H9 (cell line): ENCODE results near the gene NALCN. TPM values are rescaled to one million over a fixed set of nuclear protein-coding genes. Genes with fewer than 3 reads are reported as not detected.

Experiments used
- DNase-seq: peaks from one replicate; pipeline ENCODE4 v3.0.0-alpha.2; 2017
- H2AFZ ChIP-seq: one replicate; pipeline ENCODE4 v1.6.1; 2013; ENCODE audit warnings: mild to moderate bottlenecking, low read length, control low read depth, moderate library complexity
- H2AK5ac ChIP-seq: 2 replicates; pipeline ENCODE4 v1.6.1; 2013; ENCODE audit warnings: low read length, control low read depth, mixed read lengths; ENCODE audit not compliant: insufficient read length
- H2BK120ac ChIP-seq: one replicate; pipeline ENCODE4 v1.6.1; 2013; ENCODE audit warnings: low read depth, mild to moderate bottlenecking, low read length, control low read depth, inconsistent platforms; ENCODE audit not compliant: poor library complexity, severe bottlenecking
- H2BK12ac ChIP-seq: 2 replicates; pipeline ENCODE4 v1.6.1; 2013; ENCODE audit warnings: low read length, control low read depth, mixed read lengths, low read depth; ENCODE audit not compliant: insufficient read length
- H2BK15ac ChIP-seq: 2 replicates; pipeline ENCODE4 v1.6.1; 2013; ENCODE audit warnings: low read depth, low read length, control low read depth
- H2BK20ac ChIP-seq: one replicate; pipeline ENCODE4 v1.6.1; 2013; ENCODE audit warnings: low read depth, mild to moderate bottlenecking, low read length, control low read depth, inconsistent platforms; ENCODE audit not compliant: poor library complexity, severe bottlenecking
- H2BK5ac ChIP-seq: 2 replicates; pipeline ENCODE4 v1.6.1; 2013; ENCODE audit warnings: low read length, control low read depth, mixed read lengths; ENCODE audit not compliant: insufficient read length
- H3K14ac ChIP-seq: 2 replicates; pipeline ENCODE4 v1.6.1; 2013; ENCODE audit warnings: low read length, control low read depth; ENCODE audit not compliant: insufficient read depth
- H3K18ac ChIP-seq: 2 replicates; pipeline ENCODE4 v1.6.1; 2013; ENCODE audit warnings: low read depth, mild to moderate bottlenecking, mixed read lengths, low read length, control low read depth; ENCODE audit not compliant: insufficient read length
- H3K23ac ChIP-seq: 2 replicates; pipeline ENCODE4 v1.6.1; 2013; ENCODE audit warnings: low read length, control low read depth, mixed read lengths, low read depth; ENCODE audit not compliant: insufficient read length
- H3K23me2 ChIP-seq: 2 replicates; pipeline ENCODE4 v1.6.1; 2013; ENCODE audit warnings: low read depth, mild to moderate bottlenecking, mixed read lengths, low read length, control low read depth; ENCODE audit not compliant: insufficient read length, poor library complexity, severe bottlenecking
- H3K27ac ChIP-seq: 2 replicates; pipeline ENCODE4 v1.5.1; 2013; ENCODE audit warnings: low read length, control low read depth, mixed read lengths, low read depth; ENCODE audit not compliant: insufficient read length
- H3K27me3 ChIP-seq: 2 replicates; pipeline ENCODE4 v1.6.1; 2013; ENCODE audit warnings: low read length, control low read depth, inconsistent platforms; ENCODE audit not compliant: insufficient read depth
- H3K4ac ChIP-seq: 2 replicates; pipeline ENCODE4 v1.6.1; 2013; ENCODE audit warnings: low read depth, mild to moderate bottlenecking, control low read depth, inconsistent platforms, low read length, moderate library complexity
- H3K4me1 ChIP-seq: 2 replicates; pipeline ENCODE4 v1.6.1; 2013; ENCODE audit warnings: low read length, control low read depth, inconsistent platforms; ENCODE audit not compliant: insufficient read depth
- H3K4me2 ChIP-seq: 2 replicates; pipeline ENCODE4 v1.6.1; 2013; ENCODE audit warnings: low read length, control low read depth, mixed read lengths; ENCODE audit not compliant: insufficient read length, insufficient read depth
- H3K56ac ChIP-seq: 2 replicates; pipeline ENCODE4 v1.6.1; 2013; ENCODE audit warnings: low read depth, mild to moderate bottlenecking, mixed read lengths, low read length, control low read depth; ENCODE audit not compliant: insufficient read length
- H3K79me1 ChIP-seq: 2 replicates; pipeline ENCODE4 v1.6.1; 2013; ENCODE audit warnings: low read depth, mild to moderate bottlenecking, moderate library complexity, low read length, control low read depth, inconsistent platforms; ENCODE audit not compliant: insufficient read depth, poor library complexity, severe bottlenecking
- H3K79me2 ChIP-seq: 2 replicates; pipeline ENCODE4 v1.6.1; 2013; ENCODE audit warnings: low read length, control low read depth, inconsistent platforms; ENCODE audit not compliant: insufficient read depth
- H3K9ac ChIP-seq: 2 replicates; pipeline ENCODE4 v1.6.1; 2013; ENCODE audit warnings: low read length, control low read depth, mixed read lengths; ENCODE audit not compliant: insufficient read length; ENCODE audit errors: extremely low read depth
- H3K9me3 ChIP-seq: one replicate; pipeline ENCODE4 v1.6.1; 2013; ENCODE audit warnings: low read depth, low read length, inconsistent platforms; ENCODE audit not compliant: control insufficient read depth
- H3T11ph ChIP-seq: one replicate; pipeline ENCODE4 v1.6.1; 2013; ENCODE audit warnings: mild to moderate bottlenecking, low read length, control low read depth, inconsistent platforms
- H4K20me1 ChIP-seq: one replicate; pipeline ENCODE4 v1.6.1; 2013; ENCODE audit not compliant: control insufficient read depth, insufficient read length, insufficient read depth
- H4K5ac ChIP-seq: 2 replicates; pipeline ENCODE4 v1.6.1; 2013; ENCODE audit warnings: low read depth, mild to moderate bottlenecking, mixed read lengths, low read length, control low read depth; ENCODE audit not compliant: insufficient read length
- H4K8ac ChIP-seq: replicated peaks from 2 replicates; pipeline ENCODE4 v1.6.1; 2013; ENCODE audit warnings: low read length, control low read depth, mixed read lengths, low read depth; ENCODE audit not compliant: insufficient read length
- H4K91ac ChIP-seq: 2 replicates; pipeline ENCODE4 v1.6.1; 2013; ENCODE audit warnings: low read depth, mild to moderate bottlenecking, moderate library complexity, mixed read lengths, low read length, control low read depth; ENCODE audit not compliant: insufficient read length
- H3K27ac Mint-ChIP-seq, 3 experiments: 2 replicates in 2 of 3; 3 replicates in 1 of 3; pipeline ENCODE4 v1.8.0; 2020 to 2021; ENCODE audit warnings: mixed read lengths in 3 of 3, mild to moderate bottlenecking in 1 of 3, moderate library complexity in 1 of 3
- H3K27me3 Mint-ChIP-seq: 2 replicates; pipeline ENCODE4 v1.8.0; 2021; ENCODE audit warnings: low read depth, mild to moderate bottlenecking, moderate library complexity, mixed read lengths
- H3K36me3 Mint-ChIP-seq, 3 experiments: 2 replicates in 2 of 3; 3 replicates in 1 of 3; pipeline ENCODE4 v1.8.0; 2020 to 2021; ENCODE audit warnings: low read depth in 3 of 3, mixed read lengths in 3 of 3; ENCODE audit not compliant: insufficient read depth in 1 of 3
- H3K4me1 Mint-ChIP-seq, 2 experiments: 2 replicates each; pipeline ENCODE4 v1.8.0; 2020; ENCODE audit warnings: mixed read lengths in 2 of 2
- H3K4me3 Mint-ChIP-seq, 2 experiments: 2 replicates in 1 of 2; 3 replicates in 1 of 2; pipeline ENCODE4 v1.8.0; 2020 to 2021; ENCODE audit warnings: mild to moderate bottlenecking in 2 of 2, mixed read lengths in 2 of 2, moderate library complexity in 1 of 2
- H3K9me3 Mint-ChIP-seq, 2 experiments: 2 replicates in 1 of 2; 3 replicates in 1 of 2; pipeline ENCODE4 v1.8.0; 2020; ENCODE audit warnings: mild to moderate bottlenecking in 2 of 2, mixed read lengths in 2 of 2, moderate library complexity in 1 of 2
- WGBS: extraction: QIAGEN DNeasy Blood & Tissue Kit; methylation state at CpG from one replicate; pipeline ENCODE4 v1.1.7; 2013; ENCODE audit warnings: missing lambda C conversion rate, low lambda C conversion rate, mixed read lengths; ENCODE audit not compliant: insufficient read length; ENCODE audit errors: extremely low coverage; 5-methylcytosine and 5-hydroxymethylcytosine counted together
- total RNA-seq: library from RNA; stranded (reverse); gene quantifications from 2 replicates; pipeline ENCODE4 v1.2.1, GENCODE V29; 2021
- TF ChIP-seq, protein P1 (sequence below): fragments of 200-600 bp; sonication (generic); conservative IDR thresholded peaks from 3 replicates; pipeline ENCODE4 v1.8.0; 2021; ENCODE audit warnings: antibody characterized with exemption, mild to moderate bottlenecking

The NALCN gene
- total RNA-seq, 1 experiment from 2014 or later: 0.09 TPM

DNA sequence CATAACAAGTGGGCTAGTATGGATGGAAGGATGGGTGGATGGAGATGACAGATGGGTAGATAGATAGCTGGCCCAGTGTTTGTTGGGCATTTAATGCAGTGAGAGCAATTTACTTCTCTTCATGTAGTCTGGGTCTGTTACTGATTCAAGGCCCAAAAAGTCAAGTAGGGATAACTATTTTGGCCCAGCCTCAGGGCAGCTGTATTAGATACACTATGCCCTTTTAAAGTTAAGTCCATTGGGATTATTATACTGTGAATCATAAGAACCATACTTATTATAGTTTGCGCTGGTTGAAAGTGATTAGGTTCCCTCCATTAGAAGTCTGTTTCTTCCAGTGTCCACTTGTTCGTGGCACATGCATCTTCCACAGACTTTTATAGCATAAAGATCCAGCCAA is 40.9 kb upstream of the NALCN start:
- no peak overlapping the region for H3K9ac ChIP-seq
- H3K27ac ChIP-seq: no peak overlapping the region
- H3K79me1 ChIP-seq: no peaks in the 10 kb centered on the region
- no peaks in the 10 kb centered on the region for H3K4me1 ChIP-seq
- H2BK120ac ChIP-seq: no peak overlapping the region
- no peak overlapping the region for H4K5ac ChIP-seq
- Mint-ChIP-seq H3K4me1 (peaks cover 3% of the 10 kb centered on the region in 2 experiments; a peak in 2 of 4 replicates), H3K36me3 (peaks cover 0 to 6% (median 2%) of the 10 kb centered on the region in 3 experiments; a peak in 3 of 7 replicates), H3K4me3 (no peak overlapping the region), H3K9me3 (peaks cover 4 to 7% of the 10 kb centered on the region in 2 experiments; a peak in 4 of 5 replicates), H3K27ac (no peak overlapping the region), H3K27me3 (no peaks in the 10 kb centered on the region; the same call in 1 of the 2 replicates)
- H4K91ac ChIP-seq: no peak overlapping the region
- no peak overlapping the region for H3K18ac ChIP-seq
- no peak overlapping the region for H3K4ac ChIP-seq
- WGBS: no CpG with 5 or more reads among the region's 2 CpGs
- no peaks in the 10 kb centered on the region for H3K27me3 ChIP-seq
- H3K23ac ChIP-seq: no peak overlapping the region
- TF ChIP-seq, protein P1, sequence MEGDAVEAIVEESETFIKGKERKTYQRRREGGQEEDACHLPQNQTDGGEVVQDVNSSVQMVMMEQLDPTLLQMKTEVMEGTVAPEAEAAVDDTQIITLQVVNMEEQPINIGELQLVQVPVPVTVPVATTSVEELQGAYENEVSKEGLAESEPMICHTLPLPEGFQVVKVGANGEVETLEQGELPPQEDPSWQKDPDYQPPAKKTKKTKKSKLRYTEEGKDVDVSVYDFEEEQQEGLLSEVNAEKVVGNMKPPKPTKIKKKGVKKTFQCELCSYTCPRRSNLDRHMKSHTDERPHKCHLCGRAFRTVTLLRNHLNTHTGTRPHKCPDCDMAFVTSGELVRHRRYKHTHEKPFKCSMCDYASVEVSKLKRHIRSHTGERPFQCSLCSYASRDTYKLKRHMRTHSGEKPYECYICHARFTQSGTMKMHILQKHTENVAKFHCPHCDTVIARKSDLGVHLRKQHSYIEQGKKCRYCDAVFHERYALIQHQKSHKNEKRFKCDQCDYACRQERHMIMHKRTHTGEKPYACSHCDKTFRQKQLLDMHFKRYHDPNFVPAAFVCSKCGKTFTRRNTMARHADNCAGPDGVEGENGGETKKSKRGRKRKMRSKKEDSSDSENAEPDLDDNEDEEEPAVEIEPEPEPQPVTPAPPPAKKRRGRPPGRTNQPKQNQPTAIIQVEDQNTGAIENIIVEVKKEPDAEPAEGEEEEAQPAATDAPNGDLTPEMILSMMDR: no peak
- H2BK15ac ChIP-seq: no peak overlapping the region
- no peak overlapping the region for H3K56ac ChIP-seq
- no peak overlapping the region for H2AK5ac ChIP-seq
- H4K8ac ChIP-seq: no peak overlapping the region
- H3K23me2 ChIP-seq: no peaks in the 10 kb centered on the region
- H2AFZ ChIP-seq: no peak overlapping the region
- H2BK12ac ChIP-seq: no peak overlapping the region
- H2BK20ac ChIP-seq: no peak overlapping the region
- H3K14ac ChIP-seq: no peak overlapping the region
- no peak overlapping the region for H3K4me2 ChIP-seq
- no peaks in the 10 kb centered on the region for H3K79me2 ChIP-seq
- H3K9me3 ChIP-seq: no peaks in the 10 kb centered on the region
- DNase-seq: no peak
- H2BK5ac ChIP-seq: no peak overlapping the region
- H4K20me1 ChIP-seq: no peaks in the 10 kb centered on the region
- H3T11ph ChIP-seq: no peak overlapping the region
